Activated gamma-delta T cell treated with anti-CD3 and anti-CD28 coated beads, Interleukin-2, amount 50 U/mL, for 16 hours (primary cell): Measurements from ENCODE around the gene VSIR.

ENCODE experiments used
- DNase-seq: peaks from one replicate; pipeline ENCODE4 v3.0.0-alpha.2; 2020; ENCODE audit warnings: low read depth

VSIR gene

GRCh38 chr10:71782221-71782916 is 9.0 kb upstream of the VSIR start:
- DNase-seq = no peak

DNA sequence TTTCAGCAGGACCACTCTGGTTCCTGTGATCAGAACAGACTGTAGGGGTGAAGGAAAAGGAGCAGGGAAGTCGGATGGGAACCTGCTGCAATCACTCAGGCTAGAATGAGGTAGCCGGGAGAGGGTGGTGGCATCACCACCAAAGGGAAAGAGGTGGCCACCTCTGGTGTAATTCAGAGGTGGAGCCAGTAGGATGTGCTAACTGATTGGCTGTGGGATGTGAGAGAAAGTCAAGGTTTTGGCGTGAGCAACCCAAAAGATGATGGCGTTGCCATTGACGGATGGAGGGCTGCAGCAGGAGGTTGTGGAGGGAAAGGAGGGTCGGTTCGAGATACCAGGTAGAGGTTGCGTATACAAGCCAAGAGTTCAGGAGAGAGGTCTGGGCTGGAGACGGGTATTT is 7.4 kb upstream of the VSIR start:
- DNase-seq = no peak

DNA sequence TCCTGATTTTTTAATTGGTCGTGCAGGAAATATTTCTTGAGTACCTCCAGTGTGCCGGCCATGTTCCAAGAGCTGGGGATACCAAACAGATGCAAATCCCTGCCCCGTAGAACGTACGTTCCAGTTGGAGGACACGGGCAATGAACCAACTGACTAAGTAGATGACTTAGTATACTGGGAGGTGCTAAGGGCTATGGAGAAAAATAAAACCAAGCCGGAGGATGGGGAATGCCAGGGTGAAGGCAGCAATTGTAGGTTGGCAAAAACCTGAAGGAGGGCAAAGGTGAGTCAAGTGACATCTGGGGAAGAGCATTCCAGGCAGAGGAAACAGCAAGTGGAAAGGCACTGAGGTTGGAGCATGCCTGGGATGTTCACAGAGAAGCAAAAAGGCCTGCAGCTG is 6.8 kb upstream of the VSIR start:
- no peak for DNase-seq

DNA sequence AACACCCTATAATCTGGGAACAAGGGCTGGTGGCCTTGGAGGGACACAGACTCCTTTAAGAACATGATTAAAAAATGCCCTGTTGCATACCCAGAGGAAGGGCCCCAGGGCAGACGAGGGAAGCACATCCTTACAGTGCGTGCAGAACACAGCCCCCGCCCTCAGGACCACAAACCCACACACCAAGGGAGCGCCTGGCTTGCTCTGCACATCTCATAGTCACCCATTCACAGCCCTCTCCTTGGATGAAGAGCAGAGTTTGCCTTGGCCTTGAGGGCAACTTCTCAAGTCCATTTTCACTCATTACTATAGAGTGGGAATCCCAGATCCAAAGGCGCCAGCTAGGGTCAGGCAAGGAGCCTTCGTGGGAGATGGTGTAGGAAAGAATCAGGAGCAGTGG is 6.3 kb upstream of the VSIR start:
- DNase-seq = no peak

DNA sequence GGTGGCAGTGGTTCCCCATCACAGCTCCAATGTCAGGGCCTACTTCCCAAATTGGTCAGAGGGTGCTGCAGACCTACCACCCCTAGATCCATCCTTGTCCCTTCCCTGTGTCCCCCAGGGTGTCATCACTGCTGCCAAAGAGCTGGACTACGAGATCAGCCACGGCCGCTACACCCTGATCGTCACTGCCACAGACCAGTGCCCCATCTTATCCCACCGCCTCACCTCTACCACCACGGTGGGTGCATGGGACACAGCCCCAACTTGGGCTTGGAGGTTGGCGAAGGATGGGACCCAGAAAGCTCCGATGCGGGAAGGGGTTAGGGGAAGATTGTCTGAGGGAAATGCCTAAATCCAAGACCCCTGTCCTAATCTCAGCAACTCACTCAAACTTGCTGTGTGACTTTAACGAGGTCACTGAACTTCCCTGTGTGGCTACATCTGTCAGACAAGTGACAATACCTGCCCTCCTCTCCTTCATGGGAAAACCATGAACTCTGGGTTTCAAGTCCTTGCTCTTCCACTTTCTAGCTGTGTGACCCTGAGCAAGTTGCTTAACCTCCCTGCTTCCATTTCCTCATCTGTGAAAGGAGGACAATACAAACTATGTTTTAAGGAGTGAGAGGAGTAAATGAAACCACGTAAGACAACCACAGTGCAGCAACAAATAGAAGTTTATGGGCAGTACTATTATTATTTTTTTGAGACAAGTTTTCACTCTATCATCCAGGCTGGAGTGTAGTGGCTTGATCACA is 4.9 kb upstream of the VSIR start:
- DNase-seq = no peak

- no peak for DNase-seq
Observed at GRCh38 chr10:71777213-71777985, 4.1 kb upstream of the VSIR start.

DNA sequence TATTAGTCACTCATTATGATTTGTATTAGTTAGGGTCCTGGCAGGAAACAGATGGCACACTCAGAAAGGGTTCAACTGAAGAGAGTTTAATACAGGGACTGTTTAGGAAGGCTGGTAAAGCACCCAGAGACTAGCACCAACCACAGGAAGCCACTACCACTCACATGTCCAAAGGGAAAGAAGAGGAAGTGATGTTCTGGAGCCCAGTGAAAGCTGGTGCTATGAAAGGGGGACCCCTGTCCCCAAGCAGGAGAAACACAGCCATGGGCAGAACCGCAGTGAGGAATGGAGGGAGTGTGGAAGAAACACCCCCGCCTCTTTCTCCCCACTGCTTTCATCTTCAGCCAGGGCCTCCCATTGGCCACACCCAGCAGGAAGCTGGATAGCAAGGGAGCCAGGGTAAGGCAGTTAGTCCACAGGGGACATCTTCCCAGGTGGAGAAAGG is 3.2 kb upstream of the VSIR start:
- DNase-seq = no peak

- DNase-seq = no peak
Observed at GRCh38 chr10:71774916-71775702, 1.8 kb upstream of the VSIR start.

GRCh38 chr10:71772832-71773220 is 494 bp downstream of the VSIR start:
- no peak for DNase-seq

DNA sequence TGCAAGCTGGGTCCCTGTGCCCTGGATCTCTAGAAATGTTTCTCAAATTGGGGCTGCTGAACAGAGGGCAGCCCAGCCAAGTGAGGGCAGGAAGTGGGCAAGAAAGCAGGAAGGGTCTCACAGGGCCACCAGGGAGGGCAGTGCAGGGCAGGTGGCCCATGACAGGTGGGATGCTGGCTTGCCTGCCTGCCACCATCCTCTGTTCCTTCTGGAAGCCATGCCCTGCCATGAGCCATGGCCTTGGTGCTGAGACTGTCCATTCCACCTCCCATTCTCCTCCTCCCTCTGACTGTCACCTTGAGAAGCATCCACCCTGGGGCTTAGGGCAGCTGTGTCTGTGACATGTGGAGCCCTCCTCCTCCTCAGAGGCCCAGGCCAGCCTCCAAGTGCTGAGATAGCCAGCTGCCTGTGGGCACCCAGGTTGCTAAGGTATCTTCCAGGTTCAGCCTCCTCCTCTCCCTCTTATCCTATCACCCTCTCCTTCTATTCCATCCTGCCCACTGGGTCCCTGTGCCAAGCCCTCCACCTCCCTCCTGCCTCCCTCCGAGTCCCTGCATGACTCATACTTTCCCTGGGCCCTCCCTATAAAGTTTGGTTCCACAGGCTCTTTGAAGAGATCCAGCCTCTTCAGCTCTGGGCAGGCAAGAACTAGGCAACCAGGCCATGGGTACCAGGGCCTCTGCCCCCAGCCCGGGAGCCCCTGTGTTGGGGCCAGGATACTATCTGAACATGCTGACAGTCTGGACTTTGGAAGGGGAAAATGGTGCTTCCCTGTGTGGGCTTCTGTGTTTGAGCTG is 1.3 kb downstream of the VSIR start:
- DNase-seq = no peak

DNA sequence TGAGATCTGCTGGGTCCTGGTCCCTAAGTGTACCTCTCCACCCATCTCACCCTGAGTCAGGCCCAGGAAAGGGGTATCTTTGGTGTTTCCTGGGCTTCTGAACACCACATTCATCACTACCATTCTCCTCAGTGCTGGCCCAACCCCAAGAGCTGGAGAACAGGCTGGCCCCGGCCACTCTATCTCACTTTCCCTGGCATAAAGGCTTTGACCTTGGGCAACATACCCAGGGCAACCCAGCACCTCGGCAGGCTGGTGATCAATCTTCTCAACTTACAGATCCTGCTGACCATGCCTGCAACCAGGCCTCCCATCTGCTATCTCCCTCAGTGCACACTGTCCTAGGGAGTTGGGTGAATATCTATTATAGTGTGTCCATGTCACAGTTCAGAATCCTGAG is 2.1 kb downstream of the VSIR start:
- no peak for DNase-seq

DNA sequence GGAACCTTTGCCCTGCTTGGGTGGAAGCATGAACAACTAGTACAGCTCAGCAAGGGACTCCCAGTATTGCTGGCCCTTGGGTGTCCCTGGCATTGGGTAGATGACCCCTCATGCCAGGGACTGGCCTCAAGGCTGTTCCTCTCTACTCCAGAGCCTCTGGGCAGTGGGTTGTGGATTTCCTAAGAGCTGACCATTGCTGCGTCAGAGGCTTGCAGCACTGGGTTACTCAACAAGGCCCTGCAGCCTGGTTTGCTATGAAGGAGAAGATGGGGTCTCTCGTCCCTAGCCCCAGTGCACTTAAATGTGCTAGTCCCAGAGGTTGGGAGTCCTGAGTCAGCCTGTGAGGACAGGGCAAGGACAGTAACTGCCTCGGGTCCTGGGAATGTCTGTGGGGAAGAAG is 2.5 kb downstream of the VSIR start:
- DNase-seq = no peak

DNA sequence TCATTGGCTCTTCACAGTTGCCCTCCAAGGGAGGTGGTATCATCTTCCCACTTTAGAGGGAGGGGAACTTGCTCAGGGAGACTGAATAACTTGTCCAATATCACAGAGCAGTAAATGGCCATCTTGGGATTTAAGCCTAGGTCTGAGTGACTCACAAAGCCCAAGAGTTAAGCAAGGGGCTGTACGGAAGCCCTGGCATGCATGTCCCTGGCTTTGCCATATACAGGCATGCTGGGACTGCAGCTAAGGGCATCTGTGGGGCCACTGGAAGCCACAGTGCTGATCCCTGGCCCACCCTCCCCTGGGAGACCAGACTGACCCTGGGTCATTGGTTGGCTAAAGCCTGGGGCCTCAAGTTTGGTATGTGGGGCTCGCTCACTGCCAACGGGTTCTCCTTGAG is 3.1 kb downstream of the VSIR start:
- no peak for DNase-seq

DNA sequence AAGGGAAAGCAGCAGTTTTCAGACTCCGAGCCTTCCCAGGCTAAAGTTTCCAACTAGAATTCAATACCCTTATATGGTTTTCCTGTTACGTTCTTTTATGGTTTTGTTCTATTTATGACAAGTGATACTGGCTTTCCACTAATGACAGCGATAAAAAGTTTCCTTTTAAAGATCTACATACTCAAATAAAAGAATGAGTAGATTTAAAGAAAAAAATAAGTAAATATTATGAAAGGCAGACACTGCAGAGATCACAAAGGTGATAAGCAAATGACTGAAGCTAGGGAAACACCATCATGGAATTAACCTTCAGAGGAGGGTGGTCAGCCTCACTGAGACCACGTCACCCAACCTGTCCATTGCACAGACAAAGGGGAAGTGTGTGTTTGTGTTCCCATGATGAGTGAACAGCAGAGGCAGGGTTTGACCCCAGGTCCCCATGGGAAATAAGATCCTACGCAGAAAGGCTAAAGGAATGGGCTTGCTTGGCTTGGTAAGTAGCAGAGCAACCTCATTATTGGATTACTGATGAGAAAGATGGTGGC is 4.0 kb downstream of the VSIR start:
- no peak for DNase-seq

GRCh38 chr10:71767420-71768035 is 5.8 kb downstream of the VSIR start:
- DNase-seq = no peak

GRCh38 chr10:71766717-71767419 is 6.5 kb downstream of the VSIR start:
- peak; percentile 33 for DNase-seq

- DNase-seq = no peak
Observed at GRCh38 chr10:71765906-71766716, 7.2 kb downstream of the VSIR start.

DNA sequence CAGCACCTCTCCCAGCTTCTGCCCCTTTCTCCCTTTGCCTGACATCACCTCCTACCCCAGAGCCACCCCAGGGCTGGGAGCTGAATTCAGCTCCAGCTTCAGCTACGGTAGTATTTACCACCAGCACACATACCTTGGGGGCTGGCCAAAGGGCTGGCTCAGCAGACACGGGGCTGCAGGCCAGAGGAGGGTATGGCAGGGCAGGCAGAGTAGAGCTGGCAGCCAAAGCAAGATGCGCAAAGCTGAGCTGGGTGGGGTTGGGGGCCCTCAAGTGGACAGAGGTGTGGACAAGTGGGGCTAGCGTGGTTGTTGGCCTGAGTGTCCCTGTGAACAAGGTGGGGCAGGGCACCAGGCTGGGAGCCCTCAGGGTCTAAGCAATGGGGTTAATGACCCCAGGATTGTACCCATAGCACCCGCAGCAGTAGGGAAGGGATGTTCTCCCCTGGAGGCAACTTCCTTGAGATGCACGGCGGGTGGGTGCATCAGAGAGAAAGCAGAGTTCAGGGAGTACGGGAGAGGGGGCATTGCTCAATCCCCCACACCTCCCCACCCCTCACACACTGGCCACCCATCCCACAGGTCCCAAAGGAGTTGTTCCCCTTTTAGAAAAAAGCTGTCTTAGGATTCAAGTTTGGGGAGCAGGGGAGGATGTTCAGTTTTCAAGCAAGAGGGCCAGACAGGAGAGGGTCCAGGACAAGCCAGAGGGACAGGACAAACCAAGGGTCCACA is 8.0 kb downstream of the VSIR start:
- no peak for DNase-seq
